Mammary epithelial cell (primary cell): ENCODE data around the gene C10orf105.

ENCODE experiments used
- EZH2 ChIP-seq: IDR thresholded peaks from 2 replicates; pipeline ENCODE4 v1.6.1; 2012; ENCODE audit warnings: low read length, inconsistent platforms, borderline replicate concordance
- TF ChIP-seq, protein P1 (sequence below), 2 donors: IDR thresholded peaks in 1 of 2; conservative IDR thresholded peaks in 1 of 2; 2 replicates each; pipeline ENCODE4 v1.5.1; 2011 to 2012; ENCODE audit warnings: inconsistent platforms in 2 of 2, low read length in 2 of 2, mild to moderate bottlenecking in 2 of 2, control low read depth in 1 of 2, low read depth in 1 of 2; ENCODE audit not compliant: insufficient read depth in 1 of 2; ENCODE audit errors: extremely low read depth in 1 of 2

DNA sequence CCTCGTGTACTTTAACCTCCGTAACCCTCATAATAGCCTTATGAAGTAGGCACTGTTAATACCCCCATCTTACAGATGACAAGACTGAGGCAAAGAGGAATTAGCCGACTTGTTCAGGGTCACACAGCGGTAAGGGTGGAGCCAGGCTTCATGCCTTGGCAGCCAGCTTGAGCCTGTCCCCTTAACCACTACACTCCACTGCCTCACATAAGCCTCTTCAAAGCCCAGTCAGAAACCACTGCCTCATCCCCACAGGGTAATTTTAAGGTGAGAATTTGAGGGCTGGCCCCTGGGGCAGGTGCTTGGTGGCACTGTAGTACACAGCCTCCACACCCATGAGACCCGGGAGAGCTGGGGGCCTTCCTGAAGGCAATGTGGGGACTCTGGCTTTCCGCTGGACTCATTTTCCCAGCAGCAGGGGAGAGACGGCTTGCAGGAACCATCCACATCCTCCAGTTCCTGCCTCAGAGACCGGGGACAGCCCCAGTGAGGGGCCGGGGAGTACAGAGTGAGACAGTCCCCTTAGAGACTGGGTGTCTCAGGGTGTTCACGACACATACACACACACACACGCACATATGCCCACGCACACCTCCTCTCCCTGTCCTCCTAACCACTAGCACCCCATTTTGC is 7.6 kb upstream of the C10orf105 start:
- TF ChIP-seq, protein P1, sequence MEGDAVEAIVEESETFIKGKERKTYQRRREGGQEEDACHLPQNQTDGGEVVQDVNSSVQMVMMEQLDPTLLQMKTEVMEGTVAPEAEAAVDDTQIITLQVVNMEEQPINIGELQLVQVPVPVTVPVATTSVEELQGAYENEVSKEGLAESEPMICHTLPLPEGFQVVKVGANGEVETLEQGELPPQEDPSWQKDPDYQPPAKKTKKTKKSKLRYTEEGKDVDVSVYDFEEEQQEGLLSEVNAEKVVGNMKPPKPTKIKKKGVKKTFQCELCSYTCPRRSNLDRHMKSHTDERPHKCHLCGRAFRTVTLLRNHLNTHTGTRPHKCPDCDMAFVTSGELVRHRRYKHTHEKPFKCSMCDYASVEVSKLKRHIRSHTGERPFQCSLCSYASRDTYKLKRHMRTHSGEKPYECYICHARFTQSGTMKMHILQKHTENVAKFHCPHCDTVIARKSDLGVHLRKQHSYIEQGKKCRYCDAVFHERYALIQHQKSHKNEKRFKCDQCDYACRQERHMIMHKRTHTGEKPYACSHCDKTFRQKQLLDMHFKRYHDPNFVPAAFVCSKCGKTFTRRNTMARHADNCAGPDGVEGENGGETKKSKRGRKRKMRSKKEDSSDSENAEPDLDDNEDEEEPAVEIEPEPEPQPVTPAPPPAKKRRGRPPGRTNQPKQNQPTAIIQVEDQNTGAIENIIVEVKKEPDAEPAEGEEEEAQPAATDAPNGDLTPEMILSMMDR (conservative IDR thresholded peaks at IDR 0.05 in 1 of 2, IDR thresholded peaks at IDR 0.05 in 1 of 2; ENCODE audit: extremely low read depth in 1 of 2, insufficient read depth in 1 of 2, low read depth in 1 of 2, low read length in 2 of 2): no peak
- no peak for TF ChIP-seq EZH2
